Muscle layer of duodenum (tissue), 2 donors: ENCODE data around the gene SLC17A9.

Experiments
- H3K27ac ChIP-seq: one replicate; pipeline ENCODE4 v1.7.0; 2013; ENCODE audit warnings: mild to moderate bottlenecking, low read length
- H3K27me3 ChIP-seq: one replicate; pipeline ENCODE4 v1.7.0; 2013; ENCODE audit warnings: low read depth, mild to moderate bottlenecking, control low read depth, low read length
- H3K36me3 ChIP-seq, 2 donors: one replicate each; pipeline ENCODE4 v1.7.0; 2013; ENCODE audit warnings: low read length in 2 of 2, control low read depth in 1 of 2, mild to moderate bottlenecking in 1 of 2; ENCODE audit not compliant: insufficient read depth in 2 of 2, control insufficient read depth in 1 of 2
- H3K4me1 ChIP-seq, 2 donors: one replicate each; pipeline ENCODE4 v1.7.0; 2013; ENCODE audit warnings: low read length in 2 of 2, mild to moderate bottlenecking in 2 of 2, control low read depth in 1 of 2, moderate library complexity in 1 of 2; ENCODE audit not compliant: insufficient read depth in 2 of 2, control insufficient read depth in 1 of 2
- H3K4me3 ChIP-seq, 2 donors: one replicate each; pipeline ENCODE4 v1.7.0; 2013; ENCODE audit warnings: low read length in 2 of 2, low read depth in 1 of 2, mild to moderate bottlenecking in 1 of 2
- H3K9me3 ChIP-seq, 2 donors: one replicate each; pipeline ENCODE4 v1.7.0; 2013; ENCODE audit warnings: low read length in 2 of 2, control low read depth in 1 of 2, mild to moderate bottlenecking in 1 of 2; ENCODE audit not compliant: control insufficient read depth in 1 of 2
- donor health status: healthy.

Gene SLC17A9

DNA sequence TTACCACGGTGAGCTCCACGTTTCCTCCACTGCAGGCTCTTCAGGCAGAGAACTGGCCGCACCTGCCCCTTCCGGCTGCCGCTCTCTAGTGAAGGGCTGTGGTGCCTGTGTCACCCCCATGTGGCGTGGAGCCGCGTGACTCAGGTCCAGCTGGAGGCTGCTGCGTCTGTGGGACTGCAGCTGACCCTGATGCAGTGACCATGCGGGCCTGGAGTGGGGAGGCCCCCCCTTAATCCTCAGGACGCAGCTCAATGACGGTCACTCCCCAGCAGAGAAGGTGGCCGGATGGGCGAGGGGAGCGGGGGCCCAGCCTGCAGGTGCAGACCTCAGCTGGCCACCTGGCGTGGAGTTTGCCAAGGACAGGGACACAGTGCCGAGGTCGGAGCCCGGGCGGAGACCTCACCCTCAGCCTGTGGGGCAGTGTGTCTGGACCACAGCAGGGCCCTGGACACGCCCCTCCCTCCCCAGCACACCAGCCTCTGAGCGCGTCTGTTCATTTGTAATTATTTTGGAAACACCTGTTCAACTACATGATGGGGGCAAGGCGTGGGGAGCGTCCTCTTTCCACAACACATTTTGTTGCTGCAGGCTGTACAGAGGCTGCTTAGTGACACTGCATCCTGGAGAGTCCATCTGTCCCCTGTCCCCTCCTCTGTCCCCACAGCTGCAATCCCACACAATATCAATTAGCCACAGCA, 43.5 kb downstream of the SLC17A9 start:
- Histone ChIP-seq H3K9me3 (no peaks in the 10 kb centered on the region), H3K27ac (no peak overlapping the region), H3K36me3 (no peaks in the 10 kb centered on the region), H3K27me3 (peaks cover 19% of the 10 kb centered on the region), H3K4me1 (no peaks in the 10 kb centered on the region), H3K4me3 (no peak overlapping the region)

DNA sequence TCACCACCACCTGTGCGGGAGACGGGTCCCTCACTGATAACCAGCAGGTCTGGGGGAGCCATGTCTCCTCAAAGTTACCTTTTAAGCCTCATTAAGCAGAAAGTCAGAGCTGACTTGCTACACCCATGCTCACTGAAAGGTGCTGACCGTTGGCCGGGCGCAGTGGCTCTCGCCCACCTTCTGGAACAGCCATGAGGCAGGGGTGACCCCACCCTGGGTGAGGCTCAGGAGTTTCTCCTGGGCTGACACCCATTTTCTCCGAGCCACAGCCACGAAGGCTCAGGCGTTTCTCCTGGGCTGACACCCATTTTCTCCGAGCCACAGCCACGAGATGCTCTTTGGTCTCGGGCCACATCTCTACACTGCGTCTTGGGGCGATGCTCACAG, 44.1 kb downstream of the SLC17A9 start:
- Histone ChIP-seq H3K36me3 (no peaks in the 10 kb centered on the region), H3K9me3 (no peaks in the 10 kb centered on the region), H3K27ac (no peak overlapping the region), H3K4me1 (no peaks in the 10 kb centered on the region), H3K4me3 (no peak overlapping the region), H3K27me3 (peaks cover 19% of the 10 kb centered on the region)

DNA sequence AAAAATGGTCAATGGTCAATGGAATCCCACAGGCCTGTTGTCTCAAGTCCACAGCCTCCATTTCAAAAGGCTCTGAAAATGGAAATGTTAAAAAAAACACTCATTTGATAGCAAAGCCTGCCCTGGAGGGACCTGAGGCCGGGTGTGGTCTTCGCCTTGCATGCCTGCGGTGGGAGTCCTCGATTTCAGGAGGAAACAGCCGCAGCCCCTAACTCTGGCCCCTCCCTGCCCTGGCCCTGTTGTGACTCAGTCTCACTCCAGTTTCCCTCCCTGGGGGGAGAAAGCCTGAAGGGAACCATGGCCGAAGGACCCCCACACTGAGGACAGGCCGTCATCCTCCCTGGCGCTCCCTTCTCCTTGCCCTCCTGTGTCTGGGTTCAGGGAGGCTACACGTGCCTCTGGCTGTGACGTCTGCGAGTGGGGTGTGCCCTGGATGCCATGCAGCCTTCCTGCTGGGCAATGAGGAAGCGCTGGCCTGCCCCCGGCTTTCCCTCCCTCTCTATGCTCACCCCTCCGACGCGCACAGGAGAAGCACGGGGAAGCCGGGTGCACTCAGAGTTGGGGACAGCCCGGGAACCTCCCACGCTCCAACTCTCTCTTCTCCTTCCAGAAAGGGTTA, 45.0 kb downstream of the SLC17A9 start:
- no peak overlapping the region for H3K4me3 ChIP-seq
- H3K27me3 ChIP-seq, result peaks cover 15% of the 10 kb centered on the region
- no peaks in the 10 kb centered on the region for H3K4me1 ChIP-seq

DNA sequence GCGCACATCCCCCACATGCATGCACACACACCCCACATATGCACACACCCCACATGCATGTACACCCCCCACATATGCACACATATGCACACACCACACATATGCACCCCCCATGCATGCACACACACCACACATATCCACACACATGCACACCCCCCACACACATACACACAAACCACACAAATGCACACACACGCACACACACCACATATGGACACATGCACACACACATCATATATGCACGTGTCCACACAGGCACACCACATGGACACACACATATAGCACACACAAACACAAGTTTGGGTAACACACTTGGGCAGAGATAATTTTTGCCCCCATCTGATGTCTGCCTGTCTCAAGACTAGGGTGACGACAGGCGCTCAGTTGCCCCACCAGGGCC, 45.9 kb downstream of the SLC17A9 start:
- no peaks in the 10 kb centered on the region for H3K36me3 ChIP-seq
- H3K27me3 ChIP-seq, result peaks cover 19% of the 10 kb centered on the region

More for the DNA sequence above, 45.0 kb downstream of the SLC17A9 start:
- Histone ChIP-seq H3K9me3 (no peaks in the 10 kb centered on the region), H3K36me3 (no peaks in the 10 kb centered on the region), H3K27ac (no peak overlapping the region)

DNA sequence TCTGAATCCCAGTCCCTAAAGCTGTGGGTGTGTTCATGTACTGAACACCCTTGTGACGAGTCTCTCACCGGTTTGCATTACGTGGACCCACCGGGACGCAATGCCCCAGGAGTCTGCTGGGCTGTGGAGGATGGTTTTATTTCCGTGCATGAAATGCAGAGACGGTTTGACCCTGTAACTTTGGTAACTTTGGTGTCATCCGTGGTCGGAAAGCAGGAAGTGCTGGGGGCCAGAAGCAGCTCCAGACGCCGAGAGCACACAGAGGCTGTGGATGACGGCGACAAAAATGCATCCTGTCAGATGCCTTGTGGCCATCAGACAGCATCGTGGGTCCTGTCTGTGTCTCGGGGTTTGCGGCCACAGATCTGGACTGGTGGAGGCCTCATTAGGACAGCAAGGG, 47.1 kb downstream of the SLC17A9 start:
- no peaks in the 10 kb centered on the region for H3K9me3 ChIP-seq
- H3K27me3 ChIP-seq, result peaks cover 27% of the 10 kb centered on the region
- no peak overlapping the region for H3K4me3 ChIP-seq
- H3K4me1 ChIP-seq, result peaks cover 0 to under 1% of the 10 kb centered on the region in 2 donors
- H3K27ac ChIP-seq, result no peak overlapping the region
- no peaks in the 10 kb centered on the region for H3K36me3 ChIP-seq

More for the DNA sequence above, 45.9 kb downstream of the SLC17A9 start:
- Histone ChIP-seq H3K27ac (no peak overlapping the region), H3K9me3 (no peaks in the 10 kb centered on the region), H3K4me1 (no peaks in the 10 kb centered on the region), H3K4me3 (no peak overlapping the region)

DNA sequence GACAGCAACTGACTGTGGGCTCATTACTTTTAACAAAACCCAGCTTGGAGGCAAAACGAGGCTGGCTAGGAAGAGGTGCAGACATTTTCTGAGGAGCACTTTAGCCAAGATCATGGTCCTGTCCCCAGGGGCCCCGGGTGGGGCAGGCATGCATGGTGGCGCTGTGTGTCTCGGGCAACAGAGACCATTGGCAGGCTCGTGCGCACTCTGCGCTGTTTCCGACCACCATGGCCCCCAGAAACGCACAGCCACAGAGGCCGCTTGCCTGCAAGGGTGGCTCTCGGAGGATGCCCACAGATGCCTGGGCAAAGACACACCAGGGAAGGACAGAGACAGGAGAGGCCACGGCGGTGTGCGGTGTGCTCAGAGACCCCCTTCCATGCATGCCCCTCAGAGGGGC, 47.5 kb downstream of the SLC17A9 start:
- Histone ChIP-seq H3K9me3 (no peaks in the 10 kb centered on the region), H3K36me3 (no peaks in the 10 kb centered on the region), H3K27ac (no peak overlapping the region), H3K27me3 (peaks cover 32% of the 10 kb centered on the region), H3K4me3 (no peak overlapping the region), H3K4me1 (peaks cover 0 to 5% of the 10 kb centered on the region in 2 donors)

DNA sequence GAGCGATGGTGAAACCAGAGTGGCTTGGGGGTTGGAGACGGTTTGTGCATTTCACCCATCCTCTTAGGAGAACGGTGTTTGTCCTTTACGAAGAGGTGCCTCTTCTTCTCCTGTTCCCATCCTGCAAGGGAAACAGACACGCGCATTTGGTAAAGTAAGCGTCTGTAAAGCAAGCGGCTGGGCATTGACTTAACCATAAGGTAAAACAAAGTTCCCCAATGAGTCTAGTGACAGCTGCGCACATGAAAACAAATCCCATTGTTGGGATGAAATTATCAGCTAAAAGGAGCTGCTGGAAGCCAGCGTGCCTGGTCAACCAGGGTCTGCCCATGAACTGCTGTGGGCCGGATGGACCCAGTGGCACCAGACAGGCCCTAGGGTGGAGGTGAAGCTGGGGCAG, 48.4 kb downstream of the SLC17A9 start:
- Histone ChIP-seq H3K4me3 (no peak overlapping the region), H3K27ac (no peak overlapping the region), H3K4me1 (peaks cover 0 to 9% of the 10 kb centered on the region in 2 donors), H3K36me3 (no peaks in the 10 kb centered on the region), H3K9me3 (no peaks in the 10 kb centered on the region), H3K27me3 (peaks cover 39% of the 10 kb centered on the region)

DNA sequence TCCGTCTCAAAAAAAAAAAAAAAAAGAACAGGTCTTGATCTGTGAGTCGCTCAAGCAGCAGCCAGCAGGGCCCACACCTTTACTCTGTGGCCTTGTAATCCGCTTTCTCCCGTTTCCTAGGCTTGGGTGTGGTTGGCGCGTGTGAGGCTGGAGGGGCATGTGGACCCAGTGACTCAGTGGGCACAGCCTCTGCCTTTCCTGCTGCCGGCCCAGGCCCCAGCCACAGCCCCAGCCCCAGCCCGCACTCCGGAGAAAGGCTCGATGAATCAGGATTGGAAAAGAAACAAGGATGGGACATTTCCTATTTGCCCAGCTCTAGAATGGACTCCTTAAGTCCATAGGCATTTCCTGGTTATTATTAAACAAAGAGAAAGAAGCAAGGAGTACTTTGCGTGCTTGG, 50.0 kb downstream of the SLC17A9 start:
- Histone ChIP-seq H3K27me3 (peaks cover 46% of the 10 kb centered on the region), H3K4me1 (peaks cover 0 to 21% of the 10 kb centered on the region in 2 donors), H3K36me3 (no peaks in the 10 kb centered on the region), H3K27ac (no peak overlapping the region), H3K4me3 (no peak overlapping the region), H3K9me3 (no peaks in the 10 kb centered on the region)

DNA sequence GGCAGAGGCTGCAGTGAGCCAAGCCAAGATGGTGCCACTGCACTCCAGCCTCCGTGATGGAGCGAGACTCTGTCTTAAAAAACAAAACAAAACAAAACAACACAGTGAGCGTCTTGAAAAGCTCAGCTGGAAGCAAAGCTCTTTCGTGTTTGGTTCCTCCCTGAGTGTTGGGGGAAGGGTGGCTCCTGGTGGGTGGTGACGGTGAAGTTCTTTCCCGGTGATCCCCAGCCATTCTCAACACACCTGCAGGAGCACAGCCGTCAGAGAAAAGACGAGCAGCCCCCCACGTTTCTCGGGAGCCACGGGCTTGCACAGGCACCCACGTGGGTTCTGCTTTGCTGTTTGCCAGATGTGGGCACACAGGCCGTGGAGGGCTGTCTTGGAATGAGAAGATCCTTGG, 51.0 kb downstream of the SLC17A9 start:
- no peaks in the 10 kb centered on the region for H3K9me3 ChIP-seq
- H3K4me1 ChIP-seq, result peaks cover 0 to 27% of the 10 kb centered on the region in 2 donors
- peaks cover 47% of the 10 kb centered on the region for H3K27me3 ChIP-seq
- H3K4me3 ChIP-seq, result no peak overlapping the region
- no peaks in the 10 kb centered on the region for H3K36me3 ChIP-seq
- H3K27ac ChIP-seq, result no peak overlapping the region

DNA sequence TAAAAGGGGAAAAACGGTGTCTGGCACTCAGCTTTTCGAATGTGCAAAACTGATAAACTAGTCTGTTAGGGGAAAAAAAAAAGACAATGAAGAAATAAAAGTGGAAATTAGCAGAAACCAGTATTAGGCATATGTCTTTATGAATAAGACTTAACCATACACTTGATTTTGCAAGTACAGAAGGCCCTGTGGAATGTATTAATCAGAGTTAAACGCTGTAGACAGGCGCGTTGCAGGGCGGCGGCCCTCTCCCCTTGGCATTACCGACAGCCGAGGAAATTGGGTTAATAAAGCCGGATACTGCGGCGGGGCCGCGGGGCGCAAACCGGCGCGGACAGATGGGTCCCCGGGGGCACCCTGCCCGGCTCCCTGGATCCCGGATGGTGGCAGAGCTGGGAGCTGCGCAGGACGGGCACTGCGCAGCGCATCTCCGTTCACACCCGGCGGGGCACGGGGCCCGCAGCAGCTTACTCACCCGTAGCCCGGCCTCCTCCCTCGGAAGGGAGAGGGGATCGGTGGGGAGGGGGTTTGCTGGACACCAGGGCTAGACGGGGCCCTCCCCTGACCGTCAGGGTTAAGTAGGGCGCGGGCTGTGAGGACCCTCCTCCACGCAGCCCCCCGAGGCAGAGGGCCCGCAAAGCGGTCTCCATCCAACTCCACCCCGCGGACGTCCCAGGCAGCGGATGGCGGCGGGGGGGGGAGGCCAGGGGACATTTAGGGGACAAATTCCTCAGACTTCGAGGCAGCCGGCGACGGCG, 52.3 kb downstream of the SLC17A9 start:
- H3K36me3 ChIP-seq, result no peaks in the 10 kb centered on the region
- H3K9me3 ChIP-seq, result no peaks in the 10 kb centered on the region
- H3K4me1 ChIP-seq, result peaks cover 0 to 36% of the 10 kb centered on the region in 2 donors
- H3K4me3 ChIP-seq, result no peak overlapping the region
- no peak overlapping the region for H3K27ac ChIP-seq
- H3K27me3 ChIP-seq, result peaks cover 53% of the 10 kb centered on the region

DNA sequence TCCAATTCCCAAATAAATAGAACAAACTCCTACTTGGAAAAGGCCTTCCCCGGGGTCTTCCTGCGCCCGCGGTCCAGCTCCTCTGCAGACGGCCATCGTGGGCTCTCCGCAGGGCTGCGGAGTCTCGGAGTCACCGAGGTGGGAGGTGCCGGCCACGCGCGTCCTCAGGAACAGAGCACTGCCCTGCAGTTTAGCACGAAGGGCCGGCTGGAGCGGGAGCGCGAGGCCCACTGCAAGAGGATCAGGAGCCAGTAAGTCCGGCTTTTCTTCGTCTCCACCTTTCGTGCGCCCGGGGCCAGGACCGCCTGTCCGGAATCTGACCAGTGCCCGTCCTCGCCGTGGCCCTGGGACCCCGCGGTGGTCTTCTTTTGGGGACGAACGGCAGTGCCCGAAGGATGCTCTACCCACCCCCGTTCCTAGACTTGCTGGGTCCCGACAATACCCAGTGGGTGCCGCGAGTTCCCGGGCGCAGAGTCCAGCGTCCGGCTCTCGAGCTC, 52.9 kb downstream of the SLC17A9 start:
- Histone ChIP-seq H3K27me3 (peaks cover 57% of the 10 kb centered on the region), H3K4me1 (peaks cover 0 to 39% of the 10 kb centered on the region in 2 donors), H3K4me3 (no peak overlapping the region), H3K27ac (no peak overlapping the region), H3K9me3 (no peaks in the 10 kb centered on the region), H3K36me3 (no peaks in the 10 kb centered on the region)
